OCI-LY3 (cell line): ENCODE measurements around the gene TANGO2.

Experiments used
- H2AFZ ChIP-seq: fragments of 200-600, 300-600 bp; shearing (Covaris generic); 2 replicates; pipeline ENCODE4 v1.6.0; 2014; ENCODE audit warnings: antibody characterized with exemption, low read depth, low read length
- H3K27ac ChIP-seq: fragments of 200-600, 300-600 bp; sonication (generic); 2 replicates; pipeline ENCODE4 v1.5.1; 2014; ENCODE audit warnings: mild to moderate bottlenecking, low read length, moderate library complexity, mixed read lengths
- H3K27me3 ChIP-seq: fragments of 200-600, 300-600 bp; sonication (generic); 2 replicates; pipeline ENCODE4 v1.6.1; 2014; ENCODE audit warnings: low read depth, low read length, mixed read lengths
- H3K36me3 ChIP-seq: fragments of 200-600, 300-600 bp; sonication (generic); replicated peaks from 2 replicates; pipeline ENCODE3; 2014; ENCODE audit warnings: low read depth, low read length, mixed read lengths
- H3K4me1 ChIP-seq: fragments of 300-600, 200-600 bp; sonication (generic); 2 replicates; pipeline ENCODE4 v1.6.1; 2014; ENCODE audit warnings: low read length, mixed read lengths
- H3K4me2 ChIP-seq: fragments of 200-600, 300-600 bp; sonication (generic); 2 replicates; pipeline ENCODE4 v1.6.1; 2014; ENCODE audit warnings: low read length, mixed read lengths
- H3K4me3 ChIP-seq: fragments of 300-600, 200-600 bp; sonication (generic); 2 replicates; pipeline ENCODE4 v1.5.1; 2014; ENCODE audit warnings: antibody characterized with exemption, mild to moderate bottlenecking, low read length, moderate library complexity
- H3K79me2 ChIP-seq: fragments of 300-600, 200-600 bp; shearing (Covaris generic); 2 replicates; pipeline ENCODE4 v1.6.1; 2014; ENCODE audit warnings: mild to moderate bottlenecking, low read length, mixed read lengths
- H3K9ac ChIP-seq: fragments of 300-600, 200-600 bp; shearing (Covaris generic); 2 replicates; pipeline ENCODE4 v1.6.0; 2014; ENCODE audit warnings: mild to moderate bottlenecking, low read length, moderate library complexity
- H3K9me3 ChIP-seq: fragments of 200-600, 300-600 bp; shearing (Covaris generic); 2 replicates; pipeline ENCODE4 v1.6.1; 2014; ENCODE audit warnings: low read length, mixed read lengths; ENCODE audit not compliant: insufficient read depth
- H4K20me1 ChIP-seq: fragments of 200-600, 300-600 bp; sonication (generic); 2 replicates; pipeline ENCODE4 v1.6.1; 2016; ENCODE audit warnings: low read length, mixed read lengths; ENCODE audit not compliant: insufficient read depth
- EZH2phosphoT487 ChIP-seq: fragments of 200-600 bp; shearing (Covaris generic); IDR thresholded peaks from 2 replicates; pipeline ENCODE4 v1.6.1; 2018; ENCODE audit warnings: antibody characterized with exemption, mixed run types, low read depth
- TF ChIP-seq, protein P1 (sequence below): fragments of 200-600, 300-600 bp; sonication (generic); IDR thresholded peaks from 2 replicates; pipeline ENCODE4 v1.5.1; 2014; ENCODE audit warnings: antibody characterized with exemption, low read length, low read depth

The TANGO2 gene

GRCh38 chr22:19987394-19988306, 33.3 kb upstream of the TANGO2 start:
- Histone ChIP-seq H4K20me1 (no peaks in the 10 kb centered on the region), H3K4me1 (peaks cover 3% of the 10 kb centered on the region; the same call in 1 of the 2 replicates), H3K4me3 (no peak overlapping the region)

DNA sequence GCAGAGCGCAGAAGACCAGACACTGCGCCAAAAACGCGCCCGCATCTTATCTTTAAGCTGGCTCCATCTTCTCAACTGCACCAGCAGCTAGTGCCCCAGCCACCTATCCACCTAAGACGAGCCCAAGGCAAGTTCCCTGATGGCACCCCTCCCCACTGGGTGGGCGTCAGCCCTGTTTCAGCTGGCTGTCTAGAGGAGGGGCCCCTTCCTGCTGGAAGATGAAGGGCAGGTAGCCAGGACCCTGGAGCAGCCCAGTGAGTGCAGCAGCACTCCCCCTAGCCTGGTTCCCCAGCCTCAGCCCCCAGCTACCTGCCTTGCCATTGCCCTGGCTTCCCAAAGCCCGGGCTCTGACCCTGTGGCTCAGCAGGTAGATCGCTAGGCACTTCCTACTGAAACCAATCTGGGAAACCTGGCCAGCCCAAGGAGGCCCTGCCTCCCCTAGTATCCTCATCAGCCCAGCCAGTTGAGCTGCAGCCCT, 32.5 kb upstream of the TANGO2 start:
- H3K79me2 ChIP-seq, result no peaks in the 10 kb centered on the region

More at GRCh38 chr22:19987394-19988306, 33.3 kb upstream of the TANGO2 start:
- H3K27me3 ChIP-seq, result no peaks in the 10 kb centered on the region
- H3K27ac ChIP-seq, result no peak overlapping the region
- no peak overlapping the region for H2AFZ ChIP-seq
- no peak for TF ChIP-seq EZH2phosphoT487
- TF ChIP-seq, protein P1, sequence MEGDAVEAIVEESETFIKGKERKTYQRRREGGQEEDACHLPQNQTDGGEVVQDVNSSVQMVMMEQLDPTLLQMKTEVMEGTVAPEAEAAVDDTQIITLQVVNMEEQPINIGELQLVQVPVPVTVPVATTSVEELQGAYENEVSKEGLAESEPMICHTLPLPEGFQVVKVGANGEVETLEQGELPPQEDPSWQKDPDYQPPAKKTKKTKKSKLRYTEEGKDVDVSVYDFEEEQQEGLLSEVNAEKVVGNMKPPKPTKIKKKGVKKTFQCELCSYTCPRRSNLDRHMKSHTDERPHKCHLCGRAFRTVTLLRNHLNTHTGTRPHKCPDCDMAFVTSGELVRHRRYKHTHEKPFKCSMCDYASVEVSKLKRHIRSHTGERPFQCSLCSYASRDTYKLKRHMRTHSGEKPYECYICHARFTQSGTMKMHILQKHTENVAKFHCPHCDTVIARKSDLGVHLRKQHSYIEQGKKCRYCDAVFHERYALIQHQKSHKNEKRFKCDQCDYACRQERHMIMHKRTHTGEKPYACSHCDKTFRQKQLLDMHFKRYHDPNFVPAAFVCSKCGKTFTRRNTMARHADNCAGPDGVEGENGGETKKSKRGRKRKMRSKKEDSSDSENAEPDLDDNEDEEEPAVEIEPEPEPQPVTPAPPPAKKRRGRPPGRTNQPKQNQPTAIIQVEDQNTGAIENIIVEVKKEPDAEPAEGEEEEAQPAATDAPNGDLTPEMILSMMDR, result no peak
- no peaks in the 10 kb centered on the region for H3K9me3 ChIP-seq
- no peak overlapping the region for H3K4me2 ChIP-seq
- no peaks in the 10 kb centered on the region for H3K79me2 ChIP-seq
- no peaks in the 10 kb centered on the region for H3K36me3 ChIP-seq
- no peak overlapping the region for H3K9ac ChIP-seq

GRCh38 chr22:19988965-19989724, 31.8 kb upstream of the TANGO2 start:
- H3K4me2 ChIP-seq, result no peak overlapping the region

More for the DNA sequence above, 32.5 kb upstream of the TANGO2 start:
- no peaks in the 10 kb centered on the region for H3K36me3 ChIP-seq
- H3K27me3 ChIP-seq, result no peaks in the 10 kb centered on the region
- H3K9ac ChIP-seq, result no peak overlapping the region
- H3K4me1 ChIP-seq, result peaks cover 3% of the 10 kb centered on the region; the same call in 1 of the 2 replicates
- H3K4me2 ChIP-seq, result no peak overlapping the region
- H3K4me3 ChIP-seq, result no peak overlapping the region
- H3K9me3 ChIP-seq, result no peaks in the 10 kb centered on the region
- TF ChIP-seq, protein P1, result no peak
- no peak for TF ChIP-seq EZH2phosphoT487
- no peak overlapping the region for H2AFZ ChIP-seq
- H4K20me1 ChIP-seq, result no peaks in the 10 kb centered on the region
- no peak overlapping the region for H3K27ac ChIP-seq

More at GRCh38 chr22:19988965-19989724, 31.8 kb upstream of the TANGO2 start:
- Histone ChIP-seq H3K79me2 (no peaks in the 10 kb centered on the region), H3K27me3 (no peaks in the 10 kb centered on the region), H3K4me3 (no peak overlapping the region), H3K27ac (no peak overlapping the region), H4K20me1 (no peaks in the 10 kb centered on the region), H3K36me3 (no peaks in the 10 kb centered on the region), H3K9ac (no peak overlapping the region), H3K4me1 (peaks cover 2% of the 10 kb centered on the region; the same call in 1 of the 2 replicates), H3K9me3 (no peaks in the 10 kb centered on the region), H2AFZ (no peak overlapping the region)
- TF ChIP-seq, protein P1, result no peak
- TF ChIP-seq EZH2phosphoT487, result no peak
